ENCODE measurements around the gene FHIP2A.

The FHIP2A gene

GRCh38 chr10:114857922-114858629 lies 36.5 kb downstream of the FHIP2A start:
- peaks cover 9% of the 10 kb centered on the region for H3K4me1 ChIP-seq (ENCODE audit: low read depth, poor library complexity, severe bottlenecking)
- TF ChIP-seq CTCF (conservative IDR thresholded peaks at IDR 0.05; ENCODE audit: low read depth, low read length) = no peak
- no peaks in the 10 kb centered on the region for H3K27me3 ChIP-seq (ENCODE audit: insufficient read depth, low read depth)
- no peak overlapping the region for H3K4me3 ChIP-seq (IDR thresholded peaks at IDR 0.05; ENCODE audit: insufficient read depth, low read depth, low read length)
- no peak overlapping the region for H3K4me2 ChIP-seq
- no peak overlapping the region for H3K9ac ChIP-seq
- no peaks in the 10 kb centered on the region for H3K36me3 ChIP-seq (ENCODE audit: insufficient read depth)
- no peaks in the 10 kb centered on the region for H3K79me2 ChIP-seq (ENCODE audit: insufficient read depth, low read depth)
- H2AFZ ChIP-seq (ENCODE audit: low read depth) = no peak overlapping the region
- no peak overlapping the region for H3K27ac ChIP-seq
- H4K20me1 ChIP-seq (ENCODE audit: insufficient read depth) = no peaks in the 10 kb centered on the region

GRCh38 chr10:114859222-114859621 lies 37.6 kb downstream of the FHIP2A start:
- Histone ChIP-seq H3K27me3 (ENCODE audit: insufficient read depth, low read depth) (no peaks in the 10 kb centered on the region), H2AFZ (ENCODE audit: low read depth) (no peak overlapping the region), H3K9ac (no peak overlapping the region), H3K36me3 (ENCODE audit: insufficient read depth) (no peaks in the 10 kb centered on the region), H3K4me2 (peak overlapping the region; percentile 26), H3K4me3 (IDR thresholded peaks at IDR 0.05; ENCODE audit: insufficient read depth, low read depth, low read length) (no peak overlapping the region), H4K20me1 (ENCODE audit: insufficient read depth) (no peaks in the 10 kb centered on the region), H3K79me2 (ENCODE audit: insufficient read depth, low read depth) (no peaks in the 10 kb centered on the region), H3K4me1 (ENCODE audit: low read depth, poor library complexity, severe bottlenecking) (peaks cover 9% of the 10 kb centered on the region), H3K27ac (peak overlapping the region; percentile 22; the same call in 1 of the 2 replicates)
- no peak for TF ChIP-seq CTCF (conservative IDR thresholded peaks at IDR 0.05; ENCODE audit: low read depth, low read length)

- Histone ChIP-seq H3K79me2 (ENCODE audit: insufficient read depth, low read depth) (no peaks in the 10 kb centered on the region), H3K27ac (no peak overlapping the region), H3K4me3 (IDR thresholded peaks at IDR 0.05; ENCODE audit: insufficient read depth, low read depth, low read length) (no peak overlapping the region), H2AFZ (ENCODE audit: low read depth) (no peak overlapping the region), H3K36me3 (ENCODE audit: insufficient read depth) (no peaks in the 10 kb centered on the region), H3K27me3 (ENCODE audit: insufficient read depth, low read depth) (no peaks in the 10 kb centered on the region), H4K20me1 (ENCODE audit: insufficient read depth) (no peaks in the 10 kb centered on the region), H3K9ac (no peak overlapping the region), H3K4me2 (no peak overlapping the region), H3K4me1 (ENCODE audit: low read depth, poor library complexity, severe bottlenecking) (peaks cover 9% of the 10 kb centered on the region)
- TF ChIP-seq CTCF (conservative IDR thresholded peaks at IDR 0.05; ENCODE audit: low read depth, low read length) = no peak
These were observed 40.9 kb downstream of the FHIP2A start for GRCh38 chr10:114862456-114862855.

- no peak overlapping the region for H3K27ac ChIP-seq
- H3K27me3 ChIP-seq (ENCODE audit: insufficient read depth, low read depth) = no peaks in the 10 kb centered on the region
- no peak overlapping the region for H2AFZ ChIP-seq (ENCODE audit: low read depth)
- no peak overlapping the region for H3K9ac ChIP-seq
- H3K36me3 ChIP-seq (ENCODE audit: insufficient read depth) = no peaks in the 10 kb centered on the region
- H3K4me3 ChIP-seq (IDR thresholded peaks at IDR 0.05; ENCODE audit: insufficient read depth, low read depth, low read length) = no peak overlapping the region
- H3K4me1 ChIP-seq (ENCODE audit: low read depth, poor library complexity, severe bottlenecking) = no peaks in the 10 kb centered on the region
- H3K79me2 ChIP-seq (ENCODE audit: insufficient read depth, low read depth) = no peaks in the 10 kb centered on the region
- no peak overlapping the region for H3K4me2 ChIP-seq
- H4K20me1 ChIP-seq (ENCODE audit: insufficient read depth) = no peaks in the 10 kb centered on the region
- no peak for TF ChIP-seq CTCF (conservative IDR thresholded peaks at IDR 0.05; ENCODE audit: low read depth, low read length)
These were observed 45.8 kb downstream of the FHIP2A start for GRCh38 chr10:114867365-114867764.
